OCI-LY3 (cell line): ENCODE results near the gene ITGB8.

ENCODE experiments used
- EZH2phosphoT487 ChIP-seq: fragments of 200-600 bp; shearing (Covaris generic); IDR thresholded peaks from 2 replicates; pipeline ENCODE4 v1.6.1; 2018; ENCODE audit warnings: antibody characterized with exemption, mixed run types, low read depth
- TF ChIP-seq, protein P1 (sequence below): fragments of 200-600, 300-600 bp; sonication (generic); IDR thresholded peaks from 2 replicates; pipeline ENCODE4 v1.5.1; 2014; ENCODE audit warnings: antibody characterized with exemption, low read length, low read depth

- TF ChIP-seq, protein P1, sequence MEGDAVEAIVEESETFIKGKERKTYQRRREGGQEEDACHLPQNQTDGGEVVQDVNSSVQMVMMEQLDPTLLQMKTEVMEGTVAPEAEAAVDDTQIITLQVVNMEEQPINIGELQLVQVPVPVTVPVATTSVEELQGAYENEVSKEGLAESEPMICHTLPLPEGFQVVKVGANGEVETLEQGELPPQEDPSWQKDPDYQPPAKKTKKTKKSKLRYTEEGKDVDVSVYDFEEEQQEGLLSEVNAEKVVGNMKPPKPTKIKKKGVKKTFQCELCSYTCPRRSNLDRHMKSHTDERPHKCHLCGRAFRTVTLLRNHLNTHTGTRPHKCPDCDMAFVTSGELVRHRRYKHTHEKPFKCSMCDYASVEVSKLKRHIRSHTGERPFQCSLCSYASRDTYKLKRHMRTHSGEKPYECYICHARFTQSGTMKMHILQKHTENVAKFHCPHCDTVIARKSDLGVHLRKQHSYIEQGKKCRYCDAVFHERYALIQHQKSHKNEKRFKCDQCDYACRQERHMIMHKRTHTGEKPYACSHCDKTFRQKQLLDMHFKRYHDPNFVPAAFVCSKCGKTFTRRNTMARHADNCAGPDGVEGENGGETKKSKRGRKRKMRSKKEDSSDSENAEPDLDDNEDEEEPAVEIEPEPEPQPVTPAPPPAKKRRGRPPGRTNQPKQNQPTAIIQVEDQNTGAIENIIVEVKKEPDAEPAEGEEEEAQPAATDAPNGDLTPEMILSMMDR: no peak
- TF ChIP-seq EZH2phosphoT487: no peak
Observed at GRCh38 chr7:20330928-20331909, 519 bp downstream of the ITGB8 start.
